Left cardiac atrium (tissue), 4 donors: ENCODE measurements around the gene PTPN4. TPM values are rescaled to one million over a fixed set of nuclear protein-coding genes. Genes with fewer than 3 reads are reported as not detected.
A peak's percentile ranks its signal among the peaks of the same experiment; 100 is the strongest.
"Not testable (repeated sequence)": the region's sequence is repeated elsewhere in the genome, so short reads cannot be mapped to it uniquely, and the experiment has no call there.

Experiments
- ATAC-seq, 2 donors: fragments of 200-7000 bp; cut with Tn5 transposase; one replicate each; pipeline ENCODE4 v1.9.1; 2020; ENCODE audit warnings: mild to moderate bottlenecking in 2 of 2, moderate library complexity in 2 of 2
- DNase-seq: peaks from one replicate; pipeline ENCODE4 v3.0.0-alpha.2; 2020
- intact Hi-C, 2 donors: fragments of 100-400 bp; cut with DNase I; formaldehyde crosslinking; loops; one replicate each; pipeline versions ENCODE4 v1.14.1 to v1.15.1; 2022 to 2023
- total RNA-seq, 2 donors: library from RNA; stranded (reverse); fragmentation: NEBNext Ultra II Directional; extraction: Animal tissue kit (Norgen Biotek cat#: 25700); gene quantifications; one replicate each; pipeline ENCODE4 v1.2.1, GENCODE V29; 2021
- donor health status: DM: no; HTN: yes; CAD: no.
- donor health status: DM: no; HTN: yes; CAD: no; lungs with severe emphysema.
- donor health status: DM: yes; HTN: yes; CAD: no.
- donor health status: Dilated cardiomyopathy.

PTPN4 gene
- total RNA-seq, 2 donors from 2014 or later: 33.0 TPM

- intact Hi-C loops: no loop called here
- DNase-seq: no peak
- no peak for ATAC-seq
Measured at GRCh38 chr2:119981896-119982295, 222.2 kb downstream of the PTPN4 start.

- intact Hi-C loops: no loop called here
- DNase-seq: no peak
- no peak for ATAC-seq
Measured at GRCh38 chr2:119982506-119982905, 222.8 kb downstream of the PTPN4 start.

- DNase-seq (no peak), ATAC-seq (no peak)
- intact Hi-C loops: no loop called here
Measured at GRCh38 chr2:119983108-119983507, 223.4 kb downstream of the PTPN4 start.

GRCh38 chr2:119996148-119996547 lies 236.4 kb downstream of the PTPN4 start:
- no peak for DNase-seq
- ATAC-seq: no peak
- intact Hi-C loops: no loop called here

- DNase-seq, ATAC-seq, intact Hi-C loops: not testable (repeated sequence)
Measured at GRCh38 chr2:119996896-119997891, 237.5 kb downstream of the PTPN4 start.

- no peak for ATAC-seq
- intact Hi-C loops: no loop called here
- DNase-seq: no peak
Measured at GRCh38 chr2:120001471-120001870, 241.7 kb downstream of the PTPN4 start.

GRCh38 chr2:120004254-120004653 lies 244.5 kb downstream of the PTPN4 start:
- intact Hi-C loops: no loop called here
- DNase-seq (no peak), ATAC-seq (no peak)

GRCh38 chr2:120005834-120006521 lies 246.3 kb downstream of the PTPN4 start:
- DNase-seq: no peak

GRCh38 chr2:120007851-120008250 lies 248.1 kb downstream of the PTPN4 start:
- ATAC-seq (no peak), DNase-seq (no peak)
- intact Hi-C loops: no loop called here

More at GRCh38 chr2:120005834-120006521, 246.3 kb downstream of the PTPN4 start:
- ATAC-seq: no peak
- intact Hi-C loops: no loop called here

GRCh38 chr2:120012363-120012762 lies 252.6 kb downstream of the PTPN4 start:
- no peak for ATAC-seq
- intact Hi-C loops: no loop called here
- no peak for DNase-seq

- peak; percentile 96 for DNase-seq
- ATAC-seq: peak; percentile 98 to 99
- intact Hi-C loops: no loop called here
Measured at GRCh38 chr2:120012771-120013596, 253.3 kb downstream of the PTPN4 start, which contains the start of gene EPB41L5. Gene EPB41L5 (plus strand): TSS chr2:120013077. CDS start chr2:120019085, 6,008 bp downstream.

- no peak for ATAC-seq
- no peak for DNase-seq
- intact Hi-C loops: no loop called here
Measured at GRCh38 chr2:120013597-120014223, 254.0 kb downstream of the PTPN4 start.

GRCh38 chr2:120014226-120014980 lies 254.7 kb downstream of the PTPN4 start:
- intact Hi-C loops: no loop called here
- no peak for ATAC-seq
- no peak for DNase-seq

GRCh38 chr2:120016800-120017199 lies 257.1 kb downstream of the PTPN4 start:
- no peak for DNase-seq
- intact Hi-C loops: no loop called here

GRCh38 chr2:120017201-120017600 lies 257.5 kb downstream of the PTPN4 start:
- intact Hi-C loops: no loop called here
- ATAC-seq: no peak
- no peak for DNase-seq

More at GRCh38 chr2:120016800-120017199, 257.1 kb downstream of the PTPN4 start:
- no peak for ATAC-seq

GRCh38 chr2:120018549-120018948 lies 258.8 kb downstream of the PTPN4 start:
- ATAC-seq (no peak), DNase-seq (no peak)
- intact Hi-C loops: no loop called here

- DNase-seq (no peak), ATAC-seq (peak in 1 of 2 donors; percentile 32)
- intact Hi-C loops: no loop called here
Measured at GRCh38 chr2:120020554-120020953, 260.8 kb downstream of the PTPN4 start.

- DNase-seq, ATAC-seq, intact Hi-C loops: not testable (repeated sequence)
Measured at GRCh38 chr2:120022505-120022904, 262.8 kb downstream of the PTPN4 start.
